Lung (tissue), 12 donors: ENCODE results near the gene CPSF4L. TPM values are rescaled to one million over a fixed set of nuclear protein-coding genes. Genes with fewer than 3 reads are reported as not detected.

Source experiments
- ATAC-seq: fragments of 200-7000 bp; cut with Tn5 transposase; one replicate; pipeline ENCODE4 v1.9.1; 2020; ENCODE audit warnings: moderate number of reproducible peaks; ENCODE audit not compliant: insufficient read depth, low FRiP score
- DNase-seq, 3 donors: peaks; one replicate each; pipeline ENCODE4 v3.0.0-alpha.2; 2013 to 2017
- H3K27ac ChIP-seq, 2 donors: one replicate each; pipeline ENCODE4 v1.5.1; 2013; ENCODE audit warnings: mild to moderate bottlenecking in 2 of 2, moderate library complexity in 2 of 2, control low read depth in 1 of 2, inconsistent platforms in 1 of 2, low read depth in 1 of 2, low read length in 1 of 2
- H3K27me3 ChIP-seq, 3 donors: one replicate each; pipeline ENCODE4 v1.5.1; 2013; ENCODE audit warnings: low read length in 2 of 3; ENCODE audit not compliant: control insufficient read depth in 3 of 3, insufficient read depth in 3 of 3
- H3K36me3 ChIP-seq, 4 donors: one replicate each; pipeline ENCODE4 v1.5.1; 2013; ENCODE audit warnings: low read length in 4 of 4, mild to moderate bottlenecking in 1 of 4, moderate library complexity in 1 of 4; ENCODE audit not compliant: control insufficient read depth in 4 of 4, insufficient read depth in 4 of 4
- H3K4me1 ChIP-seq, 5 donors: one replicate each; pipeline ENCODE4 v1.5.1; 2013; ENCODE audit warnings: low read length in 5 of 5, mild to moderate bottlenecking in 2 of 5, moderate library complexity in 1 of 5; ENCODE audit not compliant: control insufficient read depth in 5 of 5, insufficient read depth in 5 of 5
- H3K4me3 ChIP-seq: one replicate; pipeline ENCODE4 v1.5.1; 2013; ENCODE audit warnings: mild to moderate bottlenecking, control low read depth, moderate library complexity
- H3K9ac ChIP-seq, 2 donors: one replicate each; pipeline ENCODE4 v1.5.1; 2013; ENCODE audit warnings: low read length in 2 of 2, control low read depth in 1 of 2; ENCODE audit not compliant: insufficient read depth in 1 of 2
- H3K9me3 ChIP-seq, 4 donors: one replicate each; pipeline ENCODE4 v1.5.1; 2013; ENCODE audit warnings: low read length in 3 of 4, mild to moderate bottlenecking in 1 of 4, moderate library complexity in 1 of 4; ENCODE audit not compliant: control insufficient read depth in 4 of 4, insufficient read depth in 3 of 4
- CTCF ChIP-seq: IDR thresholded peaks from 2 replicates; pipeline ENCODE4 v1.5.1; 2012; ENCODE audit warnings: mild to moderate bottlenecking; ENCODE audit errors: control extremely low read depth, extremely low read depth
- WGBS, 2 donors: extraction: QIAGEN DNeasy Blood & Tissue Kit; methylation state at CpG; one replicate each; pipeline ENCODE4 v1.1.7; 2013; 5-methylcytosine and 5-hydroxymethylcytosine counted together
- polyA plus RNA-seq, 2 donors: library from polyadenylated mRNA; stranded (reverse); fragments of 200-250 nt; gene quantifications; one replicate each; pipeline ENCODE4 v1.2.1, GENCODE V29; 2013
- total RNA-seq, 2 donors: library from RNA; depleted of rRNA in 1 of 2; stranded (reverse); fragments of >200 nt in 1 of 2; gene quantifications; one replicate each; pipeline ENCODE4 v1.2.1, GENCODE V29; 2014 to 2021
- donor health status: control.
- donor health status: control.
- donor health status: Bipolar disorder and iron deficiency.
- donor health status: healthy.
- donor health status: DM: yes; HTN: yes; CAD: no.

The CPSF4L gene
- total and polyA plus RNA-seq, 4 donors, result not detected

GRCh38 chr17:73247726-73248125 is 14.0 kb downstream of the CPSF4L start:
- peaks cover 6 to 11% (median 9%) of the 10 kb centered on the region in 4 donors for H3K36me3 ChIP-seq

GRCh38 chr17:73240561-73240960 is 21.1 kb downstream of the CPSF4L start:
- peaks cover 0 to 9% (median 4%) of the 10 kb centered on the region in 5 donors for H3K4me1 ChIP-seq
- 59 to 62% methylated on average over 2 of the region's 2 CpGs for WGBS, 2 donors
- ATAC-seq, result no peak
- H3K27me3 ChIP-seq, result no peaks in the 10 kb centered on the region
- H3K4me3 ChIP-seq, result no peak overlapping the region
- no peak for DNase-seq
- TF ChIP-seq CTCF, result no peak
- no peak overlapping the region for H3K9ac ChIP-seq
- H3K36me3 ChIP-seq, result peaks cover 4 to 21% (median 13%) of the 10 kb centered on the region in 4 donors
- H3K9me3 ChIP-seq, result no peaks in the 10 kb centered on the region
- no peak overlapping the region for H3K27ac ChIP-seq

More at GRCh38 chr17:73247726-73248125, 14.0 kb downstream of the CPSF4L start:
- H3K4me1 ChIP-seq, result no peaks in the 10 kb centered on the region
- H3K9ac ChIP-seq, result no peak overlapping the region
- no peaks in the 10 kb centered on the region for H3K9me3 ChIP-seq
- no peak overlapping the region for H3K4me3 ChIP-seq
- 76 to 84% methylated on average over 2 of the region's 2 CpGs for WGBS, 2 donors
- DNase-seq (no peak), ATAC-seq (no peak)
- H3K27ac ChIP-seq, result no peak overlapping the region
- TF ChIP-seq CTCF, result no peak
- no peaks in the 10 kb centered on the region for H3K27me3 ChIP-seq

- H3K9me3 ChIP-seq, result no peaks in the 10 kb centered on the region
- DNase-seq (no peak), ATAC-seq (no peak)
- H3K36me3 ChIP-seq, result peaks cover 4 to 21% (median 10%) of the 10 kb centered on the region in 4 donors
- H3K27me3 ChIP-seq, result no peaks in the 10 kb centered on the region
- peak overlapping the region in 1 of 2 donors; percentile 43 for H3K9ac ChIP-seq
- WGBS, 2 donors, result 63 to 69% methylated on average over 6 of the region's 6 CpGs
- TF ChIP-seq CTCF, result no peak
- peaks cover 2 to 14% (median 5%) of the 10 kb centered on the region in 5 donors for H3K4me1 ChIP-seq
- no peak overlapping the region for H3K27ac ChIP-seq
- H3K4me3 ChIP-seq, result no peak overlapping the region
These were observed 24.0 kb downstream of the CPSF4L start for GRCh38 chr17:73237714-73238113.

GRCh38 chr17:73234736-73235135 is 26.9 kb downstream of the CPSF4L start:
- DNase-seq (no peak), ATAC-seq (no peak)
- no peak for TF ChIP-seq CTCF
- no peaks in the 10 kb centered on the region for H3K27me3 ChIP-seq
- H3K9ac ChIP-seq, result no peak overlapping the region
- H3K27ac ChIP-seq, result no peak overlapping the region
- H3K4me1 ChIP-seq, result peaks cover 6 to 22% (median 8%) of the 10 kb centered on the region in 5 donors
- WGBS, 2 donors, result 88 to 93% methylated on average over 10 of the region's 10 CpGs
- no peak overlapping the region for H3K4me3 ChIP-seq
- no peaks in the 10 kb centered on the region for H3K9me3 ChIP-seq
- peaks cover 4 to 15% (median 9%) of the 10 kb centered on the region in 4 donors for H3K36me3 ChIP-seq
